ENCODE data around the gene ACSS1.

ACSS1 gene

GRCh38 chr20:24987244-24987643, 70.7 kb downstream of the ACSS1 start:
- peak; percentile 3 for DNase-seq (ENCODE audit: low spot score)
- Histone ChIP-seq H3K4me3 (no peak overlapping the region), H3K27ac (no peak overlapping the region)
- TF ChIP-seq, protein P1, sequence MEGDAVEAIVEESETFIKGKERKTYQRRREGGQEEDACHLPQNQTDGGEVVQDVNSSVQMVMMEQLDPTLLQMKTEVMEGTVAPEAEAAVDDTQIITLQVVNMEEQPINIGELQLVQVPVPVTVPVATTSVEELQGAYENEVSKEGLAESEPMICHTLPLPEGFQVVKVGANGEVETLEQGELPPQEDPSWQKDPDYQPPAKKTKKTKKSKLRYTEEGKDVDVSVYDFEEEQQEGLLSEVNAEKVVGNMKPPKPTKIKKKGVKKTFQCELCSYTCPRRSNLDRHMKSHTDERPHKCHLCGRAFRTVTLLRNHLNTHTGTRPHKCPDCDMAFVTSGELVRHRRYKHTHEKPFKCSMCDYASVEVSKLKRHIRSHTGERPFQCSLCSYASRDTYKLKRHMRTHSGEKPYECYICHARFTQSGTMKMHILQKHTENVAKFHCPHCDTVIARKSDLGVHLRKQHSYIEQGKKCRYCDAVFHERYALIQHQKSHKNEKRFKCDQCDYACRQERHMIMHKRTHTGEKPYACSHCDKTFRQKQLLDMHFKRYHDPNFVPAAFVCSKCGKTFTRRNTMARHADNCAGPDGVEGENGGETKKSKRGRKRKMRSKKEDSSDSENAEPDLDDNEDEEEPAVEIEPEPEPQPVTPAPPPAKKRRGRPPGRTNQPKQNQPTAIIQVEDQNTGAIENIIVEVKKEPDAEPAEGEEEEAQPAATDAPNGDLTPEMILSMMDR (IDR thresholded peaks at IDR 0.05), result no peak

- TF ChIP-seq, protein P1 (IDR thresholded peaks at IDR 0.05), result no peak
- no peak overlapping the region for H3K4me3 ChIP-seq
- peak overlapping the region in 1 of 2 donors; percentile 17 for H3K27ac ChIP-seq
- peak; percentile 35 for DNase-seq (ENCODE audit: low spot score)
Measured at GRCh38 chr20:24986436-24987015, 71.4 kb downstream of the ACSS1 start.

GRCh38 chr20:24985802-24986201, 72.1 kb downstream of the ACSS1 start:
- TF ChIP-seq, protein P1 (IDR thresholded peaks at IDR 0.05), result no peak
- peak; percentile 45 for DNase-seq (ENCODE audit: low spot score)
- Histone ChIP-seq H3K27ac (peak overlapping the region in 1 of 2 donors; percentile 17), H3K4me3 (no peak overlapping the region)

DNA sequence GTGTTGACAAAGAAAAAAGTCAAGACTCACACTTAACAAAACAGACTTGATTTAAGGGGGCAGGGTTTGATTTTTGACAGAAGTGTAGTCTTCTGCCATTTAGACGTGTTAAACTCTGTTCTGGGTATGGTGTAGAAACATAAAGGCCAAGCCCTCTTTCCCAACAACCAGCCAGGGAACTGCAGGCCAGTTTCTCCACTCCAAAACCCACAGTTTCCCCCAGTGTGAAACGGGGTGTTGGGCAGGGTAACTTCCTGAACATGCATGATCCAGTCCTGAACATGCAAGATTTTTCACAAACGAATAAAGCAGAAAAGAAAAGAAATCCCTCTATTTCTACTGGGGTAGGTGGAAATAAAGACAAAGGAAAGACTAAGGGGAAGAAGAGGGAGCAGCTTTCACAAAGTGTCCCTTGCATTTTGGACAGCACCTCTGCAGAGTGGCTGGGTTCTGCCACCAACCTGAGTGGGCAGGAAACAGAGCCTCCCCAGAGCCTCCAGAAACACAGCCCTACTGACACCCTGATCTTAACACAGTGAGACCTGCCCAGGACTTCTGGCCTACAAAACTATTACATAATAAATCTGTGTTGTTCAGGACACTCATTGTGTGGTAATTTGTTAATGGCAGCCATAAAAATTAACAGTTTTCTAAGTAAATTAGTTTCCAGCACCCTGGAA, 72.8 kb downstream of the ACSS1 start:
- peak; percentile 41 for DNase-seq (ENCODE audit: low spot score)
- TF ChIP-seq, protein P1 (IDR thresholded peaks at IDR 0.05), result no peak
- no peak overlapping the region for H3K4me3 ChIP-seq
- peak overlapping the region in 1 of 2 donors; percentile 33 for H3K27ac ChIP-seq

DNA sequence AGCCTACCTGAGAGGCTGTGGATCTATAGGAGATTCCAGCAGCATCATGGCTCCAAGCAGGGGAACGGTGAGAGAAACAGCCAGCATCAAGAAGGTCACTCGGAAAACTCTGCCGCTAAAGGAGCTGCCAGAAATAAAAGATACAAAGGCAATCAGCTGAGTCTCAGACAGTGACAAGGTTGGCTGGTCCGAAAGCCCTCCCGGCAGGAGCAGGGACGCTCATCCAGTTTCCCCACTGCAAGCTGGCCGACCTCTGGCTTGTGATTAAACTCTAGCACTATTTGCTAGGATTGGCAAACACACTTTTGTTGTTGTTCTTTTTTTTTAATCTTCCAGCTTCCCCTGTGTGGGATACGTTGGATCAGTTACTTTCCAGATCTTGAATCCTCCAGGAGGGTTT, 74.0 kb downstream of the ACSS1 start:
- H3K4me3 ChIP-seq, result no peak overlapping the region
- peak; percentile 49 for DNase-seq (ENCODE audit: low spot score)
- no peak overlapping the region for H3K27ac ChIP-seq
- TF ChIP-seq, protein P1 (IDR thresholded peaks at IDR 0.05), result no peak

- TF ChIP-seq, protein P1 (IDR thresholded peaks at IDR 0.05), result no peak
- peak overlapping the region in 1 of 2 donors; percentile 52 for H3K27ac ChIP-seq
- H3K4me3 ChIP-seq, result no peak overlapping the region
- DNase-seq (ENCODE audit: low spot score), result peak; percentile 45
Measured at GRCh38 chr20:24981790-24982189, 76.1 kb downstream of the ACSS1 start.

- TF ChIP-seq, protein P1 (IDR thresholded peaks at IDR 0.05), result no peak
- H3K4me3 ChIP-seq, result no peak overlapping the region
- DNase-seq (ENCODE audit: low spot score), result peak; percentile 19
- peak overlapping the region in 1 of 2 donors; percentile 48 for H3K27ac ChIP-seq
Measured at GRCh38 chr20:24981282-24981681, 76.7 kb downstream of the ACSS1 start.
